ENCODE results near the gene KCTD12. TPM values are rescaled to one million over a fixed set of nuclear protein-coding genes. Genes with fewer than 3 reads are reported as not detected.

KCTD12 gene
- total RNA-seq, 1 experiment from 2014 or later: 1.9 TPM

DNA sequence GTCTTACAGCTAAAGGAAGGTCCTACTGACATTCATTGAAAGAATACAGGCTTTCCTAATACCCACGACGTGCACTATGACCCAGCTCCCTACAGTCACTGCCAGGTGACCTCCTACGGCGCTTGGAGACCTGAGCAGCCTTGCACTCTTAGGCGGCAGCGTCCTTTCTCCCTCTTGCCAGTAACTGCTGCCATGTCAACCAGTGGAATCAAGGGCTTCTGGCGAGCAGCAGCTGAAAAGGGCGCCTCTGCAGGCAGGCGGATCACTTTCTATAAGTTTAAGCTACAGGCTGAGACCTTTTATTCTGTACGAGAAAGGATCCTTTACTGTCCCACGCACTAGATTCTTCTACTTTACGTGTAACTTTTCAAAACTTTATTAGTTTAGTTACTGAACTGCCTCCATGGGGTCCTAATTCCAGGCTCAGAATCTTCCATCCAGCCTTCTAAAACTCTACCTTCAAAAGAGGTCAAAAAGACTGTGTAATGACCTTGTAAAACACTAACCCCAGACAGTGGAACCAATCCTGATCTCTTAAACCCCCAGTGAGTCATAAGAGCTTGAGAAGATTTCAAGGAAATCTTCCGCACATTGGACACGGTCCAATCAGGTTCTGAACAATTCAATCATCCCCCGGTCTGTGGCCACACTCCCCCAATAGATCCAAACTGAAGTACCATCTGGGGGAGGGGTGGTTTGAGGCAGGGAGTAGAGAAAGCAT is 1.9 kb downstream of the KCTD12 start (continued):
- TF ChIP-seq, protein P1, sequence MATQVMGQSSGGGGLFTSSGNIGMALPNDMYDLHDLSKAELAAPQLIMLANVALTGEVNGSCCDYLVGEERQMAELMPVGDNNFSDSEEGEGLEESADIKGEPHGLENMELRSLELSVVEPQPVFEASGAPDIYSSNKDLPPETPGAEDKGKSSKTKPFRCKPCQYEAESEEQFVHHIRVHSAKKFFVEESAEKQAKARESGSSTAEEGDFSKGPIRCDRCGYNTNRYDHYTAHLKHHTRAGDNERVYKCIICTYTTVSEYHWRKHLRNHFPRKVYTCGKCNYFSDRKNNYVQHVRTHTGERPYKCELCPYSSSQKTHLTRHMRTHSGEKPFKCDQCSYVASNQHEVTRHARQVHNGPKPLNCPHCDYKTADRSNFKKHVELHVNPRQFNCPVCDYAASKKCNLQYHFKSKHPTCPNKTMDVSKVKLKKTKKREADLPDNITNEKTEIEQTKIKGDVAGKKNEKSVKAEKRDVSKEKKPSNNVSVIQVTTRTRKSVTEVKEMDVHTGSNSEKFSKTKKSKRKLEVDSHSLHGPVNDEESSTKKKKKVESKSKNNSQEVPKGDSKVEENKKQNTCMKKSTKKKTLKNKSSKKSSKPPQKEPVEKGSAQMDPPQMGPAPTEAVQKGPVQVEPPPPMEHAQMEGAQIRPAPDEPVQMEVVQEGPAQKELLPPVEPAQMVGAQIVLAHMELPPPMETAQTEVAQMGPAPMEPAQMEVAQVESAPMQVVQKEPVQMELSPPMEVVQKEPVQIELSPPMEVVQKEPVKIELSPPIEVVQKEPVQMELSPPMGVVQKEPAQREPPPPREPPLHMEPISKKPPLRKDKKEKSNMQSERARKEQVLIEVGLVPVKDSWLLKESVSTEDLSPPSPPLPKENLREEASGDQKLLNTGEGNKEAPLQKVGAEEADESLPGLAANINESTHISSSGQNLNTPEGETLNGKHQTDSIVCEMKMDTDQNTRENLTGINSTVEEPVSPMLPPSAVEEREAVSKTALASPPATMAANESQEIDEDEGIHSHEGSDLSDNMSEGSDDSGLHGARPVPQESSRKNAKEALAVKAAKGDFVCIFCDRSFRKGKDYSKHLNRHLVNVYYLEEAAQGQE (IDR thresholded peaks at IDR 0.05; ENCODE audit: low read depth): no peak
- no peak for TF ChIP-seq SP1 (IDR thresholded peaks at IDR 0.05; ENCODE audit: low read depth)

DNA sequence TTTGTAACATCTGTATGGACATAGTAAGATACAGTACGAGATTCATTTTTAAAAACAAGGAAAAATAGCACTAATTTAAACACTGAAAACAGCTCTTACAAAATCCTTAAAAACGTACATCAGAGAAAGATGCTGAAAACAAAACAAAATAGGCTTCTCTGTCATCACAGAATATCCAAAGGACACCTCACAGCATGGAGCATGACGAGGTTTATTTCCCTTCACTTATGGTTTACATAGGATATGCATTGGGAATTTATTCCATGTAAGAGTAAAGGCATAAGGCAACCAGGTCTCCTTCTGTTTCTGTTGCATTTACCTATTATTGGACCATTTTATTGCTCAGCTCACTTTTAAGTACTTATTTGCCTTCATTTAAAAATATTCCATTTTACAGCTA is 3.0 kb downstream of the KCTD12 start:
- no peak for TF ChIP-seq SRF (IDR thresholded peaks at IDR 0.05; ENCODE audit: low read depth)
- no peak for TF ChIP-seq EZH2phosphoT487 (IDR thresholded peaks at IDR 0.05; ENCODE audit: borderline replicate concordance)
- TF ChIP-seq TCF7L2 (IDR thresholded peaks at IDR 0.05; ENCODE audit: borderline replicate concordance, extremely low read depth, insufficient read depth, insufficient read length): no peak
- TF ChIP-seq SP1 (IDR thresholded peaks at IDR 0.05; ENCODE audit: low read depth): no peak
- TF ChIP-seq, protein P2, sequence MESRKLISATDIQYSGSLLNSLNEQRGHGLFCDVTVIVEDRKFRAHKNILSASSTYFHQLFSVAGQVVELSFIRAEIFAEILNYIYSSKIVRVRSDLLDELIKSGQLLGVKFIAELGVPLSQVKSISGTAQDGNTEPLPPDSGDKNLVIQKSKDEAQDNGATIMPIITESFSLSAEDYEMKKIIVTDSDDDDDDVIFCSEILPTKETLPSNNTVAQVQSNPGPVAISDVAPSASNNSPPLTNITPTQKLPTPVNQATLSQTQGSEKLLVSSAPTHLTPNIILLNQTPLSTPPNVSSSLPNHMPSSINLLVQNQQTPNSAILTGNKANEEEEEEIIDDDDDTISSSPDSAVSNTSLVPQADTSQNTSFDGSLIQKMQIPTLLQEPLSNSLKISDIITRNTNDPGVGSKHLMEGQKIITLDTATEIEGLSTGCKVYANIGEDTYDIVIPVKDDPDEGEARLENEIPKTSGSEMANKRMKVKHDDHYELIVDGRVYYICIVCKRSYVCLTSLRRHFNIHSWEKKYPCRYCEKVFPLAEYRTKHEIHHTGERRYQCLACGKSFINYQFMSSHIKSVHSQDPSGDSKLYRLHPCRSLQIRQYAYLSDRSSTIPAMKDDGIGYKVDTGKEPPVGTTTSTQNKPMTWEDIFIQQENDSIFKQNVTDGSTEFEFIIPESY (IDR thresholded peaks at IDR 0.05; ENCODE audit: extremely low read depth, insufficient replicate concordance, low read length): no peak
- no peak for TF ChIP-seq ELF1 (IDR thresholded peaks at IDR 0.05; ENCODE audit: borderline replicate concordance, low read depth)
- no peak for TF ChIP-seq EZH2 (IDR thresholded peaks at IDR 0.05)
- no peak for TF ChIP-seq CEBPB (IDR thresholded peaks at IDR 0.05; ENCODE audit: low read depth)
- TF ChIP-seq SIN3A (IDR thresholded peaks at IDR 0.05; ENCODE audit: low read depth): no peak
- TF ChIP-seq POLR2A (IDR thresholded peaks at IDR 0.05; ENCODE audit: borderline replicate concordance, extremely low read depth, insufficient read depth, insufficient read length): no peak
- TF ChIP-seq EGR1 (IDR thresholded peaks at IDR 0.05; ENCODE audit: low read depth): no peak
- TF ChIP-seq CBX3 (IDR thresholded peaks at IDR 0.05; ENCODE audit: low read depth): no peak
- no peak for TF ChIP-seq POLR2AphosphoS5 (IDR thresholded peaks at IDR 0.05; ENCODE audit: low read depth, low read length)
- TF ChIP-seq ZNF274 (IDR thresholded peaks at IDR 0.05; ENCODE audit: low read depth, low read length): no peak
- no peaks in the 10 kb centered on the region for H3K9me3 ChIP-seq (ENCODE audit: control insufficient read depth in 1 of 2, insufficient read depth in 1 of 2, low read depth in 1 of 2, low read length in 2 of 2)
- DNase-seq (ENCODE audit: low read depth, low spot score) (no peak), ATAC-seq (no peak)
- ChIA-PET RAD21 (ENCODE audit: low non-redundant PET in 1 of 2, low total read pairs in 2 of 2, uncharacterized antibody in 2 of 2, unreplicated experiment in 2 of 2) (no interaction called here), POLR2A (no interaction called here), CTCF (no interaction called here)
- no peaks in the 10 kb centered on the region for H4K20me1 ChIP-seq (ENCODE audit: insufficient read depth)
- no peaks in the 10 kb centered on the region for H3K36me3 ChIP-seq (ENCODE audit: control insufficient read depth in 1 of 2, insufficient read depth in 2 of 2, low read length in 2 of 2)
- no peak overlapping the region for H2AFZ ChIP-seq (ENCODE audit: low read depth, low read length, poor library complexity, severe bottlenecking)
- no peaks in the 10 kb centered on the region for H3K9me2 ChIP-seq (ENCODE audit: insufficient read depth)
- H3K79me2 ChIP-seq (ENCODE audit: insufficient read depth, low read length): no peaks in the 10 kb centered on the region
- H3K27ac ChIP-seq (ENCODE audit: low read depth, low read length): no peak overlapping the region
- H3K4me1 ChIP-seq (ENCODE audit: control insufficient read depth in 1 of 2, insufficient read depth in 2 of 2, low read length in 2 of 2): peaks cover 0 to 14% of the 10 kb centered on the region in 2 experiments; a peak in 1 of 4 replicates
- no peak overlapping the region for H3K4me2 ChIP-seq (ENCODE audit: low read length)
- no peak overlapping the region for H3K4me3 ChIP-seq (replicated peaks in 1 of 2; ENCODE audit: low read depth in 1 of 2, low read length in 2 of 2)
- no peak overlapping the region for H3K9ac ChIP-seq (ENCODE audit: low read length)
- intact Hi-C loops (cut with micrococcal nuclease): no loop called here
- no TSS peak for BruUV-seq (replicated peaks)
- H3K27me3 ChIP-seq (ENCODE audit: insufficient read depth, low read length): peaks cover 39% of the 10 kb centered on the region; the same call in 1 of the 2 replicates
